Activated CD4-positive, CD25-positive, alpha-beta regulatory T cell treated with anti-CD3 and anti-CD28 coated beads, Interleukin-2, amount 50 U/mL, for 24 hours (primary cell): ENCODE results near the gene GAN.

Experiments used
- ATAC-seq, 2 donors: fragments of 150-1000 bp; cut with Tn5 transposase; one replicate each; pipeline ENCODE4 v1.10.0; 2021; ENCODE audit warnings: mild to moderate bottlenecking in 1 of 2, moderate library complexity in 1 of 2

GAN gene

DNA sequence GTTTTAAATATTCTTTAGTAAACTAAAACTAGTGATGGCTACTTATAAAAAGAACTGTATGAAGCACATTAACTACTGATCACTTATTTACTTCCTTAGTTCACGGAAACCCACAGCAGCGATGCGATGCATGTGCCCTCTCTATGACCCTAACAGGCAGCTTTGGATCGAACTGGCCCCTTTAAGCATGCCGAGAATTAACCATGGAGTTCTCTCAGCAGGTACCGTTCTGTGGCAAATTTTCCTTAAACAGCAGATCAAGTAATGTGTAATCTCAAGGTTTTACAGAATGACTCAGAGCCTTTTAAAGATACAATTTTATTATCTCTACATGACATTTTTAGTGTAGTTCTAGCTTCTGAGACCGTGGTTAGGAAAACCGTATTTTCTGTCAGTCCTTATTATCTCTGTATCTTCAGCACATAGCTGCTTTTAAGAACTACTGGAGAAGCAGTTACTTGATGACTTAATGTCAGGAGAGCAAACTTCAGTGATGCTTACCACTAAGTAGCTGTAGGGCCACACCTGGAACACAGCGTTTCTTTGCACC is 43.0 kb downstream of the GAN start:
- ATAC-seq: no peak

GRCh38 chr16:81358860-81359259 is 44.1 kb downstream of the GAN start:
- ATAC-seq: no peak

DNA sequence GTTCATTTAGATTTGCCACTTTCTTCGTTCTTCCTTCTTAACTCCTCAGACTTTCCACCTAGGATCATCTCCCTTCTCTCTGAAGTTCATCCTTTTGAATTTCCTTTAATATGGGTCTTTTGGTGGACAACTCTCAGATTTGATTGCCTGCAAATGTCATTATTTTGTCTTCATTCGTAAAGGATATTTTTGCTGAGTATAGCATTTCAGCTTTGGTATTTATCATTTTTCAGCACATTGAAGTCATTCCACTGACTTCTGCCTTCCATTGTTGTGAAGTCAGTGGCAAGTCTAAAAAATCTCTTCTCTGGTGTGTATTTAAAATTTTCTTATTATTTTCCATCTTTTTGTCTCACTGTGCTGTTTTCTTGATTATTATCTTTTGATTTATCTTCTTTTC is 45.4 kb downstream of the GAN start:
- no peak for ATAC-seq

- no peak for ATAC-seq
These were observed 51.0 kb downstream of the GAN start for GRCh38 chr16:81365731-81366130.

- no peak for ATAC-seq
These were observed 51.7 kb downstream of the GAN start for GRCh38 chr16:81366316-81366932.

DNA sequence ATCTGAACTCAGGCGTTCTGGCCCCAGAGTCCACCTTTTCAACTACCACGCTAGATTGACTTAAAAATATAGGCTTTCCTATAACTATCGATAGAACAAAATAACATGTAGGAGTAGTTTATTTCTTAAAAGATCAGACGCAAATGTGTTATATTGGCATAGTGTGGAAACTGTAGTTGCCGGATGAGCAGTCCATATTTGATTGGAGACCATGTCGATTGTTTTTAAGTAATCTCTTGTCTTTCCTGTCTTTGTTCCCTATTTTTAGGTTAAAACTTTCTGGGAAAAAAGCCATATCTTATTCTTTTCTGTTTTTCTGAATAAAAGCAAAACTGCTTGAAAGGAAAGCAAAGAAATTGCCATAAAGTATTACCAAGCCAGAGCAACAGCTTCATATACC is 53.1 kb downstream of the GAN start:
- no peak for ATAC-seq

DNA sequence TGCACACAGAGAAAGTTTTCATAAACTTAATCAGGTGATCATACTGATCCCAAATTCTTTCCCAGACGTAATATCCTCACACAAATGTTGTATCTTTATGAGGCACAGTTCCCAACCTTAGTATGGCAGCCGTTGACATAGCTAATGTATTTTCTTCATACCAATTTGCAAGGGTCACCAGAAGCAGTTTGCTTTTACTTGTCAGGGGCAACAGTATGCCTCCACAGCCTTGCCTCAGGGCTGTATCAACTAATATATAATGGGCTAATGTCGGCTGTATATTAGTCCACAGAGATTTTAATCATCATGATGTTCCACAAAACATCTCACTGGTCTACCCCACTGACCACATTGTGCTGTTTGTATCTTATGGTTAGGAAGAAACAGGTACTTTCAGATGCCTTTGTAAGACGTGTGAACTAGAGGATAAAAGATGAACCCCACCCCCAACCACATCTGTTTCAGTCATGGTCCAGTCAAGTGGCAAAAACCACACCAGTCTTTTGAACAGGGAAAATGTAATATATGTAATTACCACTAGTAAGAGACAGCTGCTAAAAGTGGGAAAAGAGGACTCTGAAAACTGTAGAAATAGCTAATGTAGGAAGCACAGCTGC is 55.2 kb downstream of the GAN start:
- no peak for ATAC-seq

- no peak for ATAC-seq
These were observed 56.3 kb downstream of the GAN start for GRCh38 chr16:81371106-81371505.

- no peak for ATAC-seq
These were observed 59.8 kb downstream of the GAN start for GRCh38 chr16:81374550-81374949.

- no peak for ATAC-seq
These were observed 62.1 kb downstream of the GAN start for GRCh38 chr16:81376880-81377279.

DNA sequence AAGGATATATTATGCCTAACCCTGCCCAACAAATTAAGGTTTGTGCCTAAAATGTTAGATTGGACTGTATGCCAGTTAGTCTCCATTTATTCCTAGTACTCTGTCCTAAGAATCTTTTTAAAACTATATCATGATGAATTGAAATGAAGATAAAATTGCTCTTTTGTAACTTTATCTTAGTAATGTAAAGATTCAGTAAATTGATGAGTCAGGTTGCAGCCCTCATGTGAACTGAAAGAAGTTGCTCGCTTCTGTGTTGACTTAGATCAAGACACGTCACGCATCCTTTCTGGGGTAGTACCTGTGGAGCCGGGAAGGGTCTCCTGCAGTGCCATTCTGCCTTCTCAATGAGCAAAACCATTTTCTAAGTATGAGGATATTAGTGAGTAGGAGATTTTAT is 63.3 kb downstream of the GAN start:
- ATAC-seq: no peak

DNA sequence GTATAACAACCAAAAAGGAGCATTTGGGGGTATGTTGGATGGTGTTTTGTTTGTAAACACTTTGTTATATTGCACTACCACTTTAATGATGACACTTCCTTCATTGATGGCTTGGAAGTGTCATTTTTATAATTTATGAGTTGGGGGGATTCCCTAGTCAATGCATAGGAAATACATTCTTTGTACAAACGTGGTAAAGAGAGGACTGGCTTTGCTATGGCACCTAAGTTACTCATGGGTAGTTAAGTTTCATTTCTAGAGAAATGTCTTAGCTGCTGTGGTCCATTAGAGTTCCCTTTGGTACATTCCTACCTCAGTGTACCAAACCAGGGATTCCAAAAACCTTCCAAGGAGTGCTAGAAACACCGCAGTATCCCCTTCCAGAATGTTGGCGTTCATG is 66.2 kb downstream of the GAN start:
- no peak for ATAC-seq

- ATAC-seq: no peak
These were observed 69.2 kb downstream of the GAN start for GRCh38 chr16:81384006-81384405.

DNA sequence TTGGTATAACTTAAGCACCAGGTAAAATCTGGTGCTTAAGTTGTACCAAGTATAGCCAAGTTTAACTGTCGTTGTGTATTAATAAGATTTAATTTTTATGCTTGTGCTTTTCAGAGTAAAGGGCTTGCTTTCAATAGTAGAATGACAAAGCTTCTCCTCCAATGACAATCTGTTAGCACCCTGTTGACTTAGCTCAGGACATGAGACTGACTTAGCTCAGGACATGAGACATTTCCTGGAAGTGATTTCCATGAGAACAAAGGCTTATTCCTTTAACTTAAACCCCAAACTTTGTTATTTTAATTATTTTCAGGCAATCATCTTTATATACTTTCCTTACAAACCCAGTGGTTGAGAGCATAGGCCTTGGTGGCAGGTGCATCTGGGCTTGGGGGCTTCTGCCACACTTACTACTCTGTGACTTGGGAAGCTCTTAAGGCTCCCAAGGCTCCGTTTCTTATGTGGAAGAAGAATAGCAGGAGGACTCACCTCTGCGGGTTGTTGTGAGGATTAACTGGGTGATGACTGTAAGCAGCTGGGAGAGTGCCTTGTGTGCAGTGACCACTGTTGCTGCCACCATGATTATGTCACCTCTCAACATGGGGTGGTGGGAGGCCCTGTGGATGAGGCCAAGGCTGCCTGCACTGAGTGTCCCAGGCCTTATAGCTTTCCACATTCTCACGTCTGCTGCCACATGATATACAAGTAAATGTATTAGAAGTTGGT is 70.4 kb downstream of the GAN start:
- no peak for ATAC-seq

- no peak for ATAC-seq
These were observed 73.6 kb downstream of the GAN start for GRCh38 chr16:81388357-81388756.

- no peak for ATAC-seq
These were observed 76.1 kb downstream of the GAN start for GRCh38 chr16:81390840-81391239.

DNA sequence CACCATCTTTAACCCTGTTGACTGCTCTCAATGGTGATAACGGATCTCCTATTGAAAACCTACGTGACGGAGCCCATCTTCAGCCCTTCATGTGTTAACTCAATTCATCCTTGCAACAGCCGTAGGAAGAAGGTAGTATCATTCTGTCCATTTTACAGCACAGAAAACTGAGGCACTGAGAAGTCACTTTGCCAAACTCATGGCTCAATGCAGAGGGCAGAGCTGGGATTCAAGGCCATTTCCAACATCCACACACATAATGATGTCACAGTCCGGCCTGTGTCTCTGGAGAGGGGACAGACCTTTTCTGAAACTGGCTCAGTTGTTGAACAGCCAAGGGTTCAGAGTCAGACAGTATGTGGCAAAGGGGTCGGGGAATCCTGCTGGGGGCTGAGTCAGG is 77.2 kb downstream of the GAN start:
- ATAC-seq: no peak

GRCh38 chr16:81394416-81394815 is 79.7 kb downstream of the GAN start:
- ATAC-seq: no peak

DNA sequence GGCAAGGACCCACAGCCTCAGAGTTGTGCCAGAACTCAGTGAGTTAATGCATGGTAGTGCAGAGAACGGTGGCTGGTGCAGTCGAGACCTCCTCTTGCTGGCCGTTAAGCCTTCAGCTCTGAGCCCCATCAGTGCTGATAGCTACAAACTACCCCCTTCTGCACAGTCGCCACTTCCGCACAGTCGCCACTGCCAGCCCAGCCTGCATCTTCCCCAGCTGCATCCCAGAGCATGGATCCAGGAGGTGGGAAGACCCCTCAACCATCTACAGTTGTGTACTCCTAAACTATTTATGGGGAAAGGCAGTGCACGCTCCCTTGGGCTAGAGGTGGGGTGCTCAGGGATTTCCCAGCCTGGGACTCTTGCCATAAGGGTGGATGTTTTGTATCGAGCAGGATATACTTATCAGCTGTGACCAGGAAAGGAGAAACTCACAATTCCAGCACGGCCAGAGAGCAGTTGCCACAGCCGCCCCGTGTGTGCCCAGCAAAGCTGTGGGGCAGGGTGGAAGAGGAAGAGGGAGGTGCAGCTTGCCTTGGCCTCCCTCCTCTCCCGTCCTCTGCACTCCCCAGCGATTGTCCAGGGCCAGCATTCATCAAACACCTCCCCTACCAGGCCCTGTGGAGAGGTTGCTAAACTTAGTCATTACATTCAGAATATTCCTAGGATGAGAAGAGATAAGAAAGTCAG is 80.3 kb downstream of the GAN start:
- ATAC-seq: no peak

DNA sequence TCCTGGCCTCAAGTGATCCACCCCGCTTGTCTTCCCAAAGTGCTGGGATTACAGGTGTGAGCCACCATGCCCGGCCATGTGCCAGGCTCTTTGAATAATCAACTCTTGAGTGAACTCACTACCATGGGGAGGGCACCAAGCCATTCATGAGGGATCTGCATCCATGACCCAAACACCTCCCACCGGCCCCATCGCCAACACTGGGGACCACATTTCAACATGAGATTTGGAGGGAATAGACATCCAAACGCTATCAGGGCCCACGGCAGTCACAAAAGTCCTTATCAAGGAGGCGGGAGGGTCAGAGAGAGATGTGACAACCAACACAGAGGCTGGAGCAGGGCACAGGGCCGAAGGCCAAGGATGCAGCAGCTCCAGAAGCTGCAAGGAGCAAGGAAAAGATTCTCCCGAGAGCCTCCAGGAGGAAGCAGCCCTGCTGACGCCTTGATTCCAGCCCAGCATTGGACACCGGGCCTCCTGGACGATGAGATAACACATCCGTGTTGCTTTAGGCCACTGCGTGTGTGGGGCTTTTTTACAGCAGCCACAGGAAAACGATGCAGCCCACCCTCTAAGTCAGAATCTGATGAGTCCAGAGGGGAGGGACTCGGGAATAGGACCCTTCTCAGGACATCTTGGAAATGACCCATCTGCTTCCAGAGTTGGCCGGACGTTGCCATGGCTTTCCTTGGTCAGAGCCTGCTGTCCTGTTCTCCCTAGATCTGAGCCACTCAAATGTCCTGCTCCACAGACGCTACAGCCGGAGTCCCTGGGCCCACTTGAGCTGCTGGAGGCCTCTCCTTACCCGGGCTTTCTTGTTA is 82.5 kb downstream of the GAN start:
- no peak for ATAC-seq

GRCh38 chr16:81397879-81398520 is 83.2 kb downstream of the GAN start:
- no peak for ATAC-seq

GRCh38 chr16:81399909-81400308 is 85.1 kb downstream of the GAN start:
- ATAC-seq: no peak
